ENCODE results near the gene MASP1.

- TF ChIP-seq CTCF (IDR thresholded peaks at IDR 0.05) (no peak), POLR2A (IDR thresholded peaks at IDR 0.05) (no peak)
Observed at GRCh38 chr3:187292631-187293515, 1.3 kb upstream of the MASP1 start.
